Putamen (tissue), 1 donor: ENCODE data around the gene GRIA4.

Experiments used
- DNase-seq: peaks from one replicate; pipeline ENCODE4 v3.0.0-alpha.2; 2016; ENCODE audit warnings: low spot score

GRIA4 gene

GRCh38 chr11:105639527-105639926 is 29.7 kb downstream of the GRIA4 start:
- DNase-seq: no peak

DNA sequence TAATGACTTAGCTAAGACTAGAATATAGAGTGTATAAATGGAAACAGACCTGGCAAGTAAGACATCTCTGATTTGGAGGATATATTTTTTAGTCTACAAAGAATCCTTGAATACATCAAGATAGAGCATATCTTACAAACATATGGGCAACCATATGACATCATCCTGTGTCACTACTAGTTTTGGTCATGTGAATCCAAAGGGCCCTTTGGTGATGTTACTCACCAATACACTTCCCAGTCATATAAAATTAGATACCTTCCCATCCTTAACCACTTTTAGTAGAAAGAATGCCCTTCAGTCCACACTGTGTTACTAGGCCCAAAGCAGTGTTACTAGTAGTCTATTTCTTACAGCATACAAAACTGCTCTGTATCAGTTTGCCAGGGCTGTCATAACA is 31.6 kb downstream of the GRIA4 start:
- no peak for DNase-seq

DNA sequence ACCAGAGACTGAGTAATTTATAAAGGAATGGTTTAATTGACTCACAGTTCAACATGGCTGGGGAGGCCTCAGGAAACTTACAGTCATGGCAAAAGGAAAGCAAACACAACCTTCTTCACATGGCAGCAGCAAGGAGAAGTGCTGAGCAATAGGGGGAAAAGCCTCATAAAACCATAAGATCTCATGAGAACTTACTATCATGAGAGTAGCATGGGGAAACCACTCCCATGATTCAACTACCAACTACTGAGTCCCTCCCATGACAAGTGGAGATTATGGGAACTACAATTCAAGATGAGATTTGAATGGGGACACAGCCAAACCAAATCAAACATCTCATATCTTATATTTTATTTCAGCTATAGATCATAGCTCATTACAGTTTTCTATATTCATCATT is 33.0 kb downstream of the GRIA4 start:
- no peak for DNase-seq

- DNase-seq: no peak
Measured at GRCh38 chr11:105644839-105645573, 35.1 kb downstream of the GRIA4 start.

DNA sequence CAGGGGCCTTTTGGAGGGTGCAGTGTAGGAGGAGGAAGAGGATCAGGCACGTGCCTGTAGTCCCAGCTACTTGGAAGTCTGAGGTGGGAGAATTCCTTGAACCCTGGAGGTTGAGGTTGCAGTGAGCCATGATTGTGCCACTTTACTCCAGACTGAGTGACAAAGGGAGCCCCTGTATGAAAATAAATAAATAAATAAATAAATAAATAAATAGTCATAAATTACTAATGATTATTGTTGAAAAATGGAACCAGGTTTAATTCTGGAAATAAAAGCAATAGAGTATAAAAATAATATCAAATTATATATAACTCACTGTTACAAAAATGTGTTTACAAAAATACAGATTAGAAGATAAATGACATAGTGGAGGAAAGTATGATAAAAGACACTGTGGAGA is 37.9 kb downstream of the GRIA4 start:
- DNase-seq: no peak

GRCh38 chr11:105648762-105649161 is 38.9 kb downstream of the GRIA4 start:
- no peak for DNase-seq

DNA sequence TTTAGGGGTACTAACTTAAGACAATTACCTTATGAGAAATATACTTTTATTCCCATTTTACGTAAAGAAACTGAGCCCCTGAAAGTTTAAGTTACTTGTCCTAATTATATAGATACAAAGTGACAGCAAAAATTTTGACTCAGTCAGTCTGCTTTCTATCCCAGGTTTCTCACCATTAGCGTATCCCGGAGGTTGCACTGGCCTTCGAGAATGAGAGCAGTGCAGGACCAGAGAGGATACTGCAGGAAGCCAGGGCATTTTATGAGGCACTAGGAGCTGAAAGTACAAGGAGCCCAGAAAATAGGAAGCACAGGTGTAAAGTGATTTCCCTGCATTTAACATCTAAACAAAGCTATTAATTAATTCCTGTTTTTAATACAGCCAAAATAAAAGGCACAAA is 55.4 kb downstream of the GRIA4 start:
- DNase-seq: no peak

DNA sequence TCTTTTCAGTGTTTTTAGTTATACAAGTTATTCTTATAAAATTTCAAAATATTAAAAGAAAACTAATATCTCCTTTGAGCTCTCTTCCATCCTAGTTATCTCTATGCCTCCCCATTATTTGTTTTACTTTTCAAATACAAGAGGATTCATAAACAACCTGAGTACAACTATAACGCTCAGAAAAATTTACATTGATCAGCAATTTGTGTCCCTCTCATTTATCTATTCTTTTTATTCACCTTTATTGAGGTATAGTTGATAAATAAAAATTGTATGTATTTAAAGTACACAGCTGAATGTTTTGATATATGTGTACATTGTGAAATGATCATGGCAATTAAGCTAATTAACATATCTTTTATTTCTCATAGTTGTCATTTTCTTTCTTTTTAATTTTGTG is 57.6 kb downstream of the GRIA4 start:
- DNase-seq: no peak

- DNase-seq: no peak
Measured at GRCh38 chr11:105670811-105671210, 60.9 kb downstream of the GRIA4 start.

DNA sequence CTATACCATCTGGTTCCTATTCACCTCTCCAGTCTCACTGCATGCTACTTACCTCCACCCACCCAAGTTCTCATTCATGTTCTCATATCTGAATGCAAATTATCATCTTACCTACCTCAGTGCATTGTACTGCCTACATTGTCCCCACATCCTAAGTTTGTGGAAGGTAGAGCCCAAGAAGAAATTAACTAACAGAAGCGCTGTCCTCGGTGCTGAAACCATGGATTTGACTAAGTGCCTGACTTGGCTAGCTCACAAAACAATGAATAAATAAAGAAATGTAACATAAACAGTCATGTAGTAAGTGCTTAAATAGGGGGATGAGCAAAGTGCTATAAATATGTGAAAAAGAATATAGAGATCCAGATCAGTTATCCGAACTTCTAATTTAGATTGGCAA is 63.2 kb downstream of the GRIA4 start:
- DNase-seq: no peak

GRCh38 chr11:105689631-105690030 is 79.8 kb downstream of the GRIA4 start:
- DNase-seq: no peak

DNA sequence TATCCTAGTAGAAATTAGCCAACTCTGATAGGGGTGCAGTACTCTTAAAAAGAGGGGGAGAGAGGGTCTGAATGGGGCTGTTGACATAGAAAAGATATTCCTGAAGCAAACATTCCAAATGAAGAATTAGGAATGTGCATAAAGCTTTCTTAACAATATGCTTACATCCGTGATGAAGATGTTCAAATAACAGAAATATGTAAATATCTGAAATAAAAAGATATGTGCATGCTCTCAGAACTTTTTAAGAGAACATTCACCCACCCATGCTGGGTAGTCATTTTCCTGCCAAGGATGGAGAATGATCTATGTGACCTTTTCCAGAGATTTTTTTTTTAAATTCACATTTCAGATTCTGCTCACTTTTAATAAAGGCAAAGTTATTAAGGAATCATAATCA is 80.6 kb downstream of the GRIA4 start:
- DNase-seq: no peak

DNA sequence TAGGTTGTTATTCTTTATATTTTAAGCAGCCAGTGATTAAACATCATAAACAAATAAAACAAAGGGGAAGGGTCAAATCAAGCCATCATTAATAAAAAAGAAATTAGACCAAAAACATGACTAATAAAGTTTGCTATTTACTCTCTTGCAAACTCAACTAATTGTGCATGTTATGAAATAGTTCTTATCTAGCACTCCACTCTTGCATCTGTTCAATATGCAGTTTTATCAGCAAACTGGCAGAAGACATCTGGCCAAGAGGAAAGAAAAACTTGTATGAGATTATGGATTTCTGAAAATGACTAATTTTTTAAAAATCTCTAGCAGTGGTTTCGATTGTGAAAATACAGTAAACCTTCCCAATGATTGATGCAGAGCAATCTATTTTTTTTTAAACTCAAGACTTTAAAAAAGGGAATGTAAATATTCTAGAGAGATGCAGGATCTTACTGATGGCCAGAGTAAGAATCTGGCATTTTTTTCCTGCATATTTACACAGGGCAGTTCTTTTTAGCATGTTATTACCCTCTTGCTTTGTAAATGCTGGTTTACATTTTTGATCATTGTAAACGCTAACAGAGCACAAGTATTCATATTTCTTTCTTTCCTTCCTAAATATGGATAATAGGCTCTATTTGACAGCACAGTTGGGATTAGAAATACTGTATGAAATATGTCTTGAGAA is 83.3 kb downstream of the GRIA4 start:
- no peak for DNase-seq

- DNase-seq: no peak
Measured at GRCh38 chr11:105696000-105696399, 86.1 kb downstream of the GRIA4 start.

- DNase-seq: no peak
Measured at GRCh38 chr11:105697291-105697690, 87.4 kb downstream of the GRIA4 start.

- no peak for DNase-seq
Measured at GRCh38 chr11:105699203-105699602, 89.3 kb downstream of the GRIA4 start.

DNA sequence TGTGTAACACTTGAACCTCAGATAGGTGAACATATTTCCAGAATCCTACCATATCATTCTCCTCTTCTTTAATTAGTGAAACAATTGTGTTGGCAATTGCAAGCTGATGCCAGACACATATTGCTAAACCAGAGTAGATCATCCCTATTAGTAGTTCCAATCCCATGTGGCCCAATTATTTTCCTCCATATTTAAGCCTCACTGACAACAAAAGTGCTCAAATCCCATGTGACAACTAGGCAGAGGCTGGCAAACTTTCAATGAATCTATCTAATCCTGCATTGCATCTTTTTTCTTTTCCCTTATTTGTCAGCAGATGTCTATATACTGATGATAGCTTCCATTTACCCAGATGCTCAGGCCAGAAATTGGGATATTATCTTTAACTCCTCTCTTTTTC is 90.4 kb downstream of the GRIA4 start:
- no peak for DNase-seq

DNA sequence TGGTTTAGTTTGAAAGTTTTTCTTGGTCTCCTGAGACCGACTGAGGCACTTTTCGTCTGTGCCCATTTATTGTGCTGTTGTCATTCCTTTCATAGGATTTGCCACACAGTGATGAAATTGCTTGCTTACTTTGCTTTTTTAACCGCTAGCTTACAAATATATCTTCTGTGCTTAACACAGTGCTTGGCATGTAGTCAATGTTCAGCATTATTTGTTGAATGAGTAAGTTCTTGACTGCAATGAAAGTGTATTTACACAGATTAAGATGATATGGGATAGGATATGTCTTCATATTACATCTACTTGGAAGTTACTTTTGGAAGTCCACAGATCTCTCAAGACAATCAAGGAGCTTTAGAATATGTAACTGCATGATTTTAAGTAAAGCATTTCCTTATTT is 91.2 kb downstream of the GRIA4 start:
- DNase-seq: no peak

DNA sequence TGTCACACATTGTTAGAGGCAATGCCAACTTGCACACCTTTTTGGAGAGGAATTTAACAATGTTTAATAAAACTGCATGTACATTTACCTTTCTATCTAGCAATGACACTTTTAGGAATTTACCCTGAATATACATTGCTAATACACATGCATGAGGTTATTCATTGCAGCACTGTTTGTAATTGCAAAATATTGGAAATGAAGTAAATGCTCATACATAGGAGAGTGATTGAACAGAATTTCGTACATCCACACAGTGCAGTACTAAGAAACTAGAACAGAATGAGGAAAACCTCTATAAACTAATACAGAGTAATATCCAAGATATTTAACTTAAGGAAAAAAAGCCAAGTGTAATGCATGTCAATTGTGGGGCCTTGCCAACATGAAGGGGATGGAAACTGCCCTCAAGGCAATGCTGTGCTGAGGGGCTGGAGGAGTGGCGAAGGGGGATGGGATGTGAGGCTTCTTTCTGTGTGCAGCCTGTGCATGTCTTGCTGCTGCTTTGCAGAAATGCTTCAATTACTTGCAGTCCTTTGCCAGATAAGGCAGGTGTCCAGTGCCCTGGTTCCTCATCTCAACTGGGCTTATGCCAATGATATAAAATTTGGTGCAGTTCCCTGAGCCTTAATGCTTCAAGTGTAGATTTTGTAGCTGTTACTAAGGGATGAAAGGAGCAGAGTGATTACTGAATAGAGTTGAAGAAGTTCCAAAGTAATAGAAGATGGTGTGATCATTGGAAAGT is 96.1 kb downstream of the GRIA4 start:
- DNase-seq: no peak

GRCh38 chr11:105713106-105713505 is 103.2 kb downstream of the GRIA4 start:
- DNase-seq: no peak

DNA sequence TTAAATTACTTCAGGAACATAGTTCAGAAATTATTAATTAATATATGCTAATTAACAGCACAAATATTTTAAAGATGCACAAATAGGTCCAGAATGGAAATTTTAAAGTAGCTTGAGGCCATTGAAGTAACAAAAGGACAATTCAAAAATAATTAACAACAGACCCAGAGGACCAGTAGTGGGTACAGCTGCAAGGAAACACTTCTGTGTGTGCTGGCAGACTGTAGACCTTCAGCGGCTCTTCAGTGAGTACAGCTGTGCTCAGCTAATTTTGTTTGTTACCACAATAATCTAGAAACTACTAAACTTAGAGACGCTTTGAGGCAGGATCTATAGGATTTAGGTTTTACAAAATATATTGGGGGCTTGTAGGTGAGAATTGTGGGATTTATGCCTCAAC is 103.8 kb downstream of the GRIA4 start:
- no peak for DNase-seq

GRCh38 chr11:105718641-105719040 is 108.8 kb downstream of the GRIA4 start:
- no peak for DNase-seq
